Measurements from ENCODE around the gene ACOD1. TPM values are rescaled to one million over a fixed set of nuclear protein-coding genes. Genes with fewer than 3 reads are reported as not detected.
"Not testable (repeated sequence)": the region's sequence is repeated elsewhere in the genome, so short reads cannot be mapped to it uniquely, and the experiment has no call there.

The ACOD1 gene
- total and polyA plus RNA-seq, 9 donors = not detected

GRCh38 chr13:76913898-76914297 is 34.4 kb upstream of the ACOD1 start:
- intact Hi-C loops (cut with DNase I) = no loop called here
- Histone ChIP-seq H3K9me3 (no peaks in the 10 kb centered on the region), H3K36me3 (no peaks in the 10 kb centered on the region), H3K27me3 (no peaks in the 10 kb centered on the region), H3K4me3 (no peak overlapping the region), H3K4me1 (ENCODE audit: insufficient read depth) (no peaks in the 10 kb centered on the region), H3K27ac (no peak overlapping the region)
- no peak for DNase-seq
- WGBS, 3 donors = 83 to 84% (median 84%) methylated on average over 4 of the region's 4 CpGs
- TF ChIP-seq POLR2A (IDR thresholded peaks at IDR 0.05) (no peak), CTCF (IDR thresholded peaks at IDR 0.05) (no peak), EP300 (IDR thresholded peaks at IDR 0.05) (no peak)

DNA sequence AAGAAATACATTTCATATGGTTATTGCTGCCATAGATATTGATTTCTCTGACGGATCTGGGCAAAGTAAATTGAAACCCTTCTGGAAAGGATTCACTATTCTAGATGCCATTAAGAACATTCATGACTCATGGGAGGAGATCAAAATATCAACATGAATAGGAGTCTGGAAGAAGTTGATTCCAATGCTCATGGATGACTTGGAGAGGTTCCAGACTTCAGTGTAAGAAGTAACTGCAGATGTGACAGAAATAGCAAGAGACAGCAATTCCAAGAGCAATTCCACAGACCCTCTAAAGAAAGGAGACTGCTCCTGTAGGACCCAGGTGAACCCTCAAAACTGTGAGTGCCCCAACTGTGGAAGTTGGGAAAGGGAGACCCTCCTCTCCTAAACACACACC is 31.2 kb upstream of the ACOD1 start:
- no peak overlapping the region for H3K27ac ChIP-seq
- H3K9me3 ChIP-seq = no peaks in the 10 kb centered on the region
- no peaks in the 10 kb centered on the region for H3K4me1 ChIP-seq (ENCODE audit: insufficient read depth)
- H3K36me3 ChIP-seq = no peaks in the 10 kb centered on the region
- DNase-seq = no peak
- TF ChIP-seq POLR2A (IDR thresholded peaks at IDR 0.05) = no peak
- no peak for TF ChIP-seq CTCF (IDR thresholded peaks at IDR 0.05)
- intact Hi-C loops (cut with DNase I) = no loop called here
- H3K27me3 ChIP-seq = no peaks in the 10 kb centered on the region
- H3K4me3 ChIP-seq = no peak overlapping the region
- WGBS, 3 donors = 59 to 85% (median 71%) methylated on average over 1 of the region's 1 CpG

DNA sequence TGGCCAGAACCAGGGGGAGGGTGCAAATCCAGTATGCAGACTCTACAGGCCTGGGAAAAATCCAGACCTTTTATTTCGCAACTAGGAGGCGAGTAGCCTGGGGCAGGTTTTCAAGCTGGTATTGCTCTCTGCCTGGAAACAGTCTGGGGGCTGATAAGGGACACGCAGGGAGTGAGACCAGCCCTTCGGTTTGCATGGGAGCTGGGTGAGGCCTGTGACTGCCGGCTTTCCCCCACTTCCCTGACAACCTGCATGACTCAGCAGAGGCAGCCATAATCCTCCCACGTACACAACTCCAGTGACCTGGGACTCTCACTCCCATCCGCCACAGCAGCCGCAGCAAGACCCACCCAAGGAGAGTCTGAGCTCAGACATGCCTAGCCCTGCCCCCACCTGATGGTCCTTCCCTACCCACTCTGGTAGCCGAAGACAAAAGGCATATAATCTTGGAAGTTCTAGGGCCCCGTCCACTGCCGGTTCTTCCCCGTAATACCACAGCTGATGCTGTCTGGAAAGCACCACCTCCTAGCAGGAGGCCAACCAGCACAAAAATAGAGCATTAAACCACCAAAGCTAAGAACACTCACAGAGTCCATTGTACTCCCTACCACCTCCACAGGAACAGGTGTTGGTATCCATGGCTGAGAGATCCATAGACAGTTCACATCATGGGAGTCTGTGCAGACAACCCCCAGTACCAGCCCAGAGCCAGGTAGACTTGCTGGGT is 30.4 kb upstream of the ACOD1 start:
- H3K4me1 ChIP-seq (ENCODE audit: insufficient read depth); H3K4me3 ChIP-seq; H3K27me3 ChIP-seq; H3K9me3 ChIP-seq; H3K27ac ChIP-seq; H3K36me3 ChIP-seq; intact Hi-C loops (cut with DNase I): not testable (repeated sequence)
- 59 to 68% (median 64%) methylated on average over 12 of the region's 12 CpGs for WGBS, 3 donors
- peak in 2 of 5 donors; percentile 14 to 19 for DNase-seq

DNA sequence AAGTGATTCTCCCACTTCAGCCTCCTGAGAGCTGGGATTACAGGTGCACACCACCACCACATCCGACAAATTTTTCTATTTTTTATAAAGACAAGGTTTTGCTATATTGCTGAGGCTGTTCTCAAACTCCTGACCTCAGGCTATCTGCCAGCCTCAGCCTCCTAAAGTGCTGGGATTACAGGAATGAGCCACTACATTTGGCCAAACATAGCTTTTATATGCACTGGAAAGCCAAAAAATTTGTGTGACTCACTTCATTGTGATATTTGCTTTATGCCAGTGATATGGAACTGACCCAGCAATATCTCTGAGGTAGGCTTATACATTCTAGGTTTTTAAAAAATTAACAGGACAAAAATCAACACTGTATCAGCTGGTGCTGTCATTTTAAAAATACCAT is 26.8 kb upstream of the ACOD1 start:
- Histone ChIP-seq H3K36me3 (no peaks in the 10 kb centered on the region), H3K27me3 (no peaks in the 10 kb centered on the region), H3K27ac (no peak overlapping the region), H3K9me3 (no peaks in the 10 kb centered on the region), H3K4me1 (ENCODE audit: insufficient read depth) (no peaks in the 10 kb centered on the region), H3K4me3 (no peak overlapping the region)
- 45 to 91% (median 88%) methylated on average over 1 of the region's 1 CpG for WGBS, 3 donors
- no peak for DNase-seq
- TF ChIP-seq POLR2A (IDR thresholded peaks at IDR 0.05) (no peak), EP300 (IDR thresholded peaks at IDR 0.05) (no peak), CTCF (IDR thresholded peaks at IDR 0.05) (no peak)
- intact Hi-C loops (cut with DNase I) = no loop called here

DNA sequence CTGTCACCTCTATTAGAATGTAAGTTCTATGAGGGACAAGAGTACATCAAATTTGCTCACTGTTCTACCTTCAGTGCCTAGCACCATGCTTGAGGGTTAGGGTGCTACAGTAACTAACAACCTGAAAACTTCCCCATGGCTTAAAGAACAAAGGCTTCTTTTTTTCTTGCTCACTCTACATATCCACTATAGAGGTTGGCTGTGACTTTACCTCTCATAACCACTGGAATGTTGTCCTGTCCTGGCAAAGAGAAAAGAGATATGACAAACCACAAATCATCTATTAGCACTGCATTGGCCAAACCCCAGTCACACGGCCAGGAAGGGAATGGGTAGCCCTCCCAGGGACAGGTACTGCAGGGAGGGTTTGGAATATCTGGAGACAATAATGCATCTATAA is 23.2 kb upstream of the ACOD1 start:
- WGBS, 3 donors = 69 to 83% (median 74%) methylated on average over 1 of the region's 1 CpG
- DNase-seq = no peak

More for the DNA sequence above, 23.2 kb upstream of the ACOD1 start:
- intact Hi-C loops (cut with DNase I) = no loop called here
- Histone ChIP-seq H3K27me3 (no peaks in the 10 kb centered on the region), H3K9me3 (no peaks in the 10 kb centered on the region), H3K4me1 (ENCODE audit: insufficient read depth) (no peaks in the 10 kb centered on the region), H3K36me3 (no peaks in the 10 kb centered on the region), H3K27ac (no peak overlapping the region), H3K4me3 (no peak overlapping the region)
- TF ChIP-seq EP300 (IDR thresholded peaks at IDR 0.05) = no peak
- no peak for TF ChIP-seq CTCF (IDR thresholded peaks at IDR 0.05)
- TF ChIP-seq POLR2A (IDR thresholded peaks at IDR 0.05) = no peak
